GM21723 (cell line): ENCODE data around the gene CSF1R.
A peak's percentile ranks its signal among the peaks of the same experiment; 100 is the strongest.
"Not testable (repeated sequence)": the region's sequence is repeated elsewhere in the genome, so short reads cannot be mapped to it uniquely, and the experiment has no call there.

Experiments used
- ATAC-seq: cut with Tn5 transposase; IDR thresholded peaks from one replicate; pipeline ENCODE4 v1.9.1; 2021; ENCODE audit warnings: mild to moderate bottlenecking, moderate library complexity; ENCODE audit not compliant: unreplicated experiment

Gene CSF1R

GRCh38 chr5:150103678-150104549 is 17.6 kb upstream of the CSF1R start:
- no peak for ATAC-seq

GRCh38 chr5:150101023-150101422 is 14.7 kb upstream of the CSF1R start:
- no peak for ATAC-seq

- no peak for ATAC-seq
Observed at GRCh38 chr5:150097152-150097551, 10.8 kb upstream of the CSF1R start.

GRCh38 chr5:150092159-150092787 is 5.9 kb upstream of the CSF1R start:
- ATAC-seq, result peak; percentile 92

- ATAC-seq, result no peak
Observed at GRCh38 chr5:150085191-150085912, 1.0 kb downstream of the CSF1R start.

GRCh38 chr5:150084754-150085153 is 1.6 kb downstream of the CSF1R start:
- ATAC-seq, result not testable (repeated sequence)

GRCh38 chr5:150082889-150083288 is 3.5 kb downstream of the CSF1R start:
- no peak for ATAC-seq

GRCh38 chr5:150082374-150082773 is 4.0 kb downstream of the CSF1R start:
- ATAC-seq, result peak; percentile 25

GRCh38 chr5:150081541-150082283 is 4.6 kb downstream of the CSF1R start:
- ATAC-seq, result peak; percentile 94

GRCh38 chr5:150080696-150081435 is 5.5 kb downstream of the CSF1R start:
- no peak for ATAC-seq

GRCh38 chr5:150079909-150080461 is 6.4 kb downstream of the CSF1R start:
- no peak for ATAC-seq

GRCh38 chr5:150078802-150079689 is 7.3 kb downstream of the CSF1R start:
- no peak for ATAC-seq

GRCh38 chr5:150077996-150078801 is 8.2 kb downstream of the CSF1R start:
- ATAC-seq, result no peak

- ATAC-seq, result no peak
Observed at GRCh38 chr5:150077060-150077459, 9.3 kb downstream of the CSF1R start.

GRCh38 chr5:150075806-150076205 is 10.5 kb downstream of the CSF1R start:
- ATAC-seq, result no peak

- no peak for ATAC-seq
Observed at GRCh38 chr5:150075233-150075632, 11.1 kb downstream of the CSF1R start.

GRCh38 chr5:150073677-150074076 is 12.7 kb downstream of the CSF1R start:
- no peak for ATAC-seq

GRCh38 chr5:150073086-150073625 is 13.2 kb downstream of the CSF1R start:
- ATAC-seq, result no peak
